ENCODE data around the gene TDRD12. TPM values are rescaled to one million over a fixed set of nuclear protein-coding genes. Genes with fewer than 3 reads are reported as not detected.
A peak's percentile ranks its signal among the peaks of the same experiment; 100 is the strongest.

The TDRD12 gene
- total and polyA plus RNA-seq, 2 experiments from 2014 or later = 0.68 to 2.8 TPM

DNA sequence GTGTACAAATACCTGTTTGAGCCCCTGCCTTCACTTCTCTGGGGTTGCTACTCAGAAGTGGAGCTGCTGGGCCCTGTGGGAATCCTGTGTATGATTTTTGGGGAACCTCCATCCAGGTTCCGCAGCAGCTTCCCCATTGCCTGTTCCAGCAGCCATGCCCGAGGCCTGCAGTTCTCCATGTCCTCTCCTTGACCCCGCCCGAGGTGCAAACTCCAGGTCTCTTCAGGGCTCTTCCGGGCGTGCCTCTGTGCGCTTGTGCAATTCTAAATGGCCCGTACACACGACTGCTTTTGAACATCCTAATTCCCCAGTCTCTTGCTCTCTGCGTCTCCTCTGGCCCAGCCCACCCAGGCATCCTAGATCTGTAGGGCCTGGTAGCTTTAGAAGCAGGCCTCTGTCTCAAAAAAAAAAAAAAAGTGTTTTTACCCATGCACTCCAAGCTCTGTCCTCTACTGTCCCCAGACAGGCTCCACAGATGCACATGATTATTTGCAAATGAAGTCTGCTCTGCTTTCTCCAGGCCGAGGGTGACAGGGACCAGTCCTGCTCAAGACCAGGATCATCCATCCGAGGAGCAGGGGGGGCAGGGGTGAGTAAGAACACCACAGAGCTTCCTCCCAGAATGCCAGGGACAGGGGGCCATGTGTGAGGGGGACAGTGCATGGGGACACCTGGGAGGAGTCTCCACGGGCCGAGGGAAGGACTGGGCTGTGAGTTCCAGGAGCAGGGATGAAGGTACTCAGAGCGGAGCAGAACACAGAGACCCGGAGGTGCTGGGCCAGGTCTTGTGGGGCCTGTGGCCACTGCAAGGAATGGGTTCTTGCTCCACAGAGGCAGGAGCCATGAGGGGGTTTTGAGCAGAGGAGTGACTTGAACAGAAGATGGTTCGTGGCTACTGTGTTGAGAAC is 98.3 kb downstream of the TDRD12 start:
- Histone ChIP-seq H3K4me2 (0 out of 2 replicates have a peak overlapping the region, but pooled peaks have one; percentile 41), H3K27me3 (ENCODE audit: insufficient read depth) (no peaks in the 10 kb centered on the region), H3K27ac (ENCODE audit: low read depth) (no peak overlapping the region), H4K20me1 (replicated peaks; ENCODE audit: insufficient read depth) (no peaks in the 10 kb centered on the region), H3K79me2 (replicated peaks; ENCODE audit: insufficient read depth) (no peaks in the 10 kb centered on the region), H3K9me2 (ENCODE audit: insufficient read depth) (no peaks in the 10 kb centered on the region), H2AFZ (peak overlapping the region; percentile 76; the same call in 1 of the 2 replicates), H3K4me1 (ENCODE audit: insufficient read depth) (peaks cover 15% of the 10 kb centered on the region), H3F3A (replicated peaks; ENCODE audit: low read depth) (no peaks in the 10 kb centered on the region), H3K36me3 (ENCODE audit: insufficient read depth) (no peaks in the 10 kb centered on the region), H3K4me3 (no peak overlapping the region)
- Mint-ChIP-seq H3K4me3 (no peak overlapping the region; the same call in 2 of the 3 replicates), H3K36me3 (ENCODE audit: low read depth) (no peaks in the 10 kb centered on the region), H3K9me3 (no peaks in the 10 kb centered on the region; the same call in 1 of the 3 replicates), H3K27ac (peak overlapping the region; percentile 29; the same call in 1 of the 2 replicates), H3K4me1 (peaks cover 43% of the 10 kb centered on the region), H3K27me3 (ENCODE audit: insufficient read depth, low read depth, poor library complexity) (peaks cover 2% of the 10 kb centered on the region)
- DNase-seq (ENCODE audit: low spot score) (no peak), ATAC-seq (no peak)
- no peak for TF ChIP-seq STAT1 (IDR thresholded peaks at IDR 0.05; ENCODE audit: unreplicated experiment)
- TF ChIP-seq ZNF114 (CRISPR knock-in tag; IDR thresholded peaks at IDR 0.05) = no peak
- TF ChIP-seq CREB1 (CRISPR knock-in tag; IDR thresholded peaks at IDR 0.05; ENCODE audit: low read depth) = no peak
- no peak for TF ChIP-seq EZH2phosphoT487 (IDR thresholded peaks at IDR 0.05; ENCODE audit: unreplicated experiment)
- TF ChIP-seq, protein P1, sequence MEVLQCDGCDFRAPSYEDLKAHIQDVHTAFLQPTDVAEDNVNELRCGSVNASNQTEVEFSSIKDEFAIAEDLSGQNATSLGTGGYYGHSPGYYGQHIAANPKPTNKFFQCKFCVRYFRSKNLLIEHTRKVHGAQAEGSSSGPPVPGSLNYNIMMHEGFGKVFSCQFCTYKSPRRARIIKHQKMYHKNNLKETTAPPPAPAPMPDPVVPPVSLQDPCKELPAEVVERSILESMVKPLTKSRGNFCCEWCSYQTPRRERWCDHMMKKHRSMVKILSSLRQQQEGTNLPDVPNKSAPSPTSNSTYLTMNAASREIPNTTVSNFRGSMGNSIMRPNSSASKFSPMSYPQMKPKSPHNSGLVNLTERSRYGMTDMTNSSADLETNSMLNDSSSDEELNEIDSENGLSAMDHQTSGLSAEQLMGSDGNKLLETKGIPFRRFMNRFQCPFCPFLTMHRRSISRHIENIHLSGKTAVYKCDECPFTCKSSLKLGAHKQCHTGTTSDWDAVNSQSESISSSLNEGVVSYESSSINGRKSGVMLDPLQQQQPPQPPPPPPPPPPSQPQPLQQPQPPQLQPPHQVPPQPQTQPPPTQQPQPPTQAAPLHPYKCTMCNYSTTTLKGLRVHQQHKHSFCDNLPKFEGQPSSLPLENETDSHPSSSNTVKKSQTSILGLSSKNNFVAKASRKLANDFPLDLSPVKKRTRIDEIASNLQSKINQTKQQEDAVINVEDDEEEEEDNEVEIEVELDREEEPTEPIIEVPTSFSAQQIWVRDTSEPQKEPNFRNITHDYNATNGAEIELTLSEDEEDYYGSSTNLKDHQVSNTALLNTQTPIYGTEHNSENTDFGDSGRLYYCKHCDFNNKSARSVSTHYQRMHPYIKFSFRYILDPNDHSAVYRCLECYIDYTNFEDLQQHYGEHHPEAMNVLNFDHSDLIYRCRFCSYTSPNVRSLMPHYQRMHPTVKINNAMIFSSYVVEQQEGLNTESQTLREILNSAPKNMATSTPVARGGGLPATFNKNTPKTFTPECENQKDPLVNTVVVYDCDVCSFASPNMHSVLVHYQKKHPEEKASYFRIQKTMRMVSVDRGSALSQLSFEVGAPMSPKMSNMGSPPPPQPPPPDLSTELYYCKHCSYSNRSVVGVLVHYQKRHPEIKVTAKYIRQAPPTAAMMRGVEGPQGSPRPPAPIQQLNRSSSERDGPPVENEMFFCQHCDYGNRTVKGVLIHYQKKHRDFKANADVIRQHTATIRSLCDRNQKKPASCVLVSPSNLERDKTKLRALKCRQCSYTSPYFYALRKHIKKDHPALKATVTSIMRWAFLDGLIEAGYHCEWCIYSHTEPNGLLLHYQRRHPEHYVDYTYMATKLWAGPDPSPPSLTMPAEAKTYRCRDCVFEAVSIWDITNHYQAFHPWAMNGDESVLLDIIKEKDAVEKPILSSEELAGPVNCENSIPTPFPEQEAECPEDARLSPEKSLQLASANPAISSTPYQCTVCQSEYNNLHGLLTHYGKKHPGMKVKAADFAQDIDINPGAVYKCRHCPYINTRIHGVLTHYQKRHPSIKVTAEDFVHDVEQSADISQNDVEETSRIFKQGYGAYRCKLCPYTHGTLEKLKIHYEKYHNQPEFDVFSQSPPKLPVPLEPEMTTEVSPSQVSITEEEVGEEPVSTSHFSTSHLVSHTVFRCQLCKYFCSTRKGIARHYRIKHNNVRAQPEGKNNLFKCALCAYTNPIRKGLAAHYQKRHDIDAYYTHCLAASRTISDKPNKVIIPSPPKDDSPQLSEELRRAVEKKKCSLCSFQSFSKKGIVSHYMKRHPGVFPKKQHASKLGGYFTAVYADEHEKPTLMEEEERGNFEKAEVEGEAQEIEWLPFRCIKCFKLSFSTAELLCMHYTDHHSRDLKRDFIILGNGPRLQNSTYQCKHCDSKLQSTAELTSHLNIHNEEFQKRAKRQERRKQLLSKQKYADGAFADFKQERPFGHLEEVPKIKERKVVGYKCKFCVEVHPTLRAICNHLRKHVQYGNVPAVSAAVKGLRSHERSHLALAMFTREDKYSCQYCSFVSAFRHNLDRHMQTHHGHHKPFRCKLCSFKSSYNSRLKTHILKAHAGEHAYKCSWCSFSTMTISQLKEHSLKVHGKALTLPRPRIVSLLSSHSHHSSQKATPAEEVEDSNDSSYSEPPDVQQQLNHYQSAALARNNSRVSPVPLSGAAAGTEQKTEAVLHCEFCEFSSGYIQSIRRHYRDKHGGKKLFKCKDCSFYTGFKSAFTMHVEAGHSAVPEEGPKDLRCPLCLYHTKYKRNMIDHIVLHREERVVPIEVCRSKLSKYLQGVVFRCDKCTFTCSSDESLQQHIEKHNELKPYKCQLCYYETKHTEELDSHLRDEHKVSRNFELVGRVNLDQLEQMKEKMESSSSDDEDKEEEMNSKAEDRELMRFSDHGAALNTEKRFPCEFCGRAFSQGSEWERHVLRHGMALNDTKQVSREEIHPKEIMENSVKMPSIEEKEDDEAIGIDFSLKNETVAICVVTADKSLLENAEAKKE (CRISPR knock-in tag; IDR thresholded peaks at IDR 0.05) = no peak
- no peak for TF ChIP-seq ZNF331 (CRISPR knock-in tag; IDR thresholded peaks at IDR 0.05; ENCODE audit: low read depth)
- TF ChIP-seq EZH2 (IDR thresholded peaks at IDR 0.05; ENCODE audit: low read depth, unreplicated experiment) = no peak
- no peak for TF ChIP-seq POLR2AphosphoS5 (IDR thresholded peaks at IDR 0.05; ENCODE audit: low read depth)
- TF ChIP-seq NANOG (IDR thresholded peaks at IDR 0.05; ENCODE audit: borderline replicate concordance) = no peak
